Ovary (tissue), 3 donors: ENCODE data around the gene TRAM2.

Experiments used
- EP300 ChIP-seq: sonication (generic); formaldehyde crosslinking; IDR thresholded peaks from one replicate; pipeline ENCODE4 v1.6.1; 2017; ENCODE audit warnings: antibody characterized with exemption
- POLR2A ChIP-seq: fragments of 450-650 bp; IDR thresholded peaks from one replicate; pipeline ENCODE4 v1.6.1; 2017; ENCODE audit warnings: antibody characterized with exemption, mild to moderate bottlenecking, moderate library complexity
- TF ChIP-seq, protein P1 (sequence below), 3 donors: fragments of 450-650 bp in 2 of 3; fragments of 200-600 bp in 1 of 3; IDR thresholded peaks; one replicate each; pipeline versions ENCODE4 v1.5.1 to v1.8.0; 2016 to 2022; ENCODE audit warnings: antibody characterized with exemption in 3 of 3, mild to moderate bottlenecking in 1 of 3
- donor health status: DM: no; HTN: no; CAD: no.

DNA sequence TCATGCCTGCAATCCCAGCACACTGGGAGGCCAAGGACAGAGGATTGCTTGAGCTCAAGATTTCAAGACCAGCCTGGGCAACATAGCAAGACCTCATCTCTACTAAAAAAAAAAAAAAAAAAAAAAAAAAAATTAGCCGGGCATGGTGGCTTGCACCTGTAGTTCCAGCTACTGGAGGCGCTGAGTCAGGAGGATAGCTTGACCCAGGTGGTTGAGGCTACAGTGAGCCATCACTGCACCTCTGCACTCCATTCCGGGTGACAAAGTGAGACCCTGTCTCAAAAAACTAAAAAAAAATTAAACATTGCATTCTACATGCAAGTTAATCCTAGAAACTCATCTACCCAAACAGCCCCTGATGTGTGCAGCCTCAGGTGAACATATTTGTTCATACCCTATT is 7.3 kb upstream of the TRAM2 start:
- TF ChIP-seq POLR2A (no peak), EP300 (no peak)
- TF ChIP-seq, protein P1, sequence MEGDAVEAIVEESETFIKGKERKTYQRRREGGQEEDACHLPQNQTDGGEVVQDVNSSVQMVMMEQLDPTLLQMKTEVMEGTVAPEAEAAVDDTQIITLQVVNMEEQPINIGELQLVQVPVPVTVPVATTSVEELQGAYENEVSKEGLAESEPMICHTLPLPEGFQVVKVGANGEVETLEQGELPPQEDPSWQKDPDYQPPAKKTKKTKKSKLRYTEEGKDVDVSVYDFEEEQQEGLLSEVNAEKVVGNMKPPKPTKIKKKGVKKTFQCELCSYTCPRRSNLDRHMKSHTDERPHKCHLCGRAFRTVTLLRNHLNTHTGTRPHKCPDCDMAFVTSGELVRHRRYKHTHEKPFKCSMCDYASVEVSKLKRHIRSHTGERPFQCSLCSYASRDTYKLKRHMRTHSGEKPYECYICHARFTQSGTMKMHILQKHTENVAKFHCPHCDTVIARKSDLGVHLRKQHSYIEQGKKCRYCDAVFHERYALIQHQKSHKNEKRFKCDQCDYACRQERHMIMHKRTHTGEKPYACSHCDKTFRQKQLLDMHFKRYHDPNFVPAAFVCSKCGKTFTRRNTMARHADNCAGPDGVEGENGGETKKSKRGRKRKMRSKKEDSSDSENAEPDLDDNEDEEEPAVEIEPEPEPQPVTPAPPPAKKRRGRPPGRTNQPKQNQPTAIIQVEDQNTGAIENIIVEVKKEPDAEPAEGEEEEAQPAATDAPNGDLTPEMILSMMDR (IDR thresholded peaks at IDR 0.05) = no peak
